HG02623 (cell line): Measurements from ENCODE around the gene HTR2A.

ENCODE experiments used
- ATAC-seq: cut with Tn5 transposase; IDR thresholded peaks from one replicate; pipeline ENCODE4 v1.9.1; 2021; ENCODE audit warnings: moderate library complexity; ENCODE audit not compliant: unreplicated experiment

HTR2A gene

GRCh38 chr13:46896341-46897137 lies at the start of gene HTR2A:
Gene HTR2A, minus strand, starts transcription at chr13:46897053. Its CDS starts 1,147 bp downstream, at chr13:46895906.
- no peak for ATAC-seq

- no peak for ATAC-seq
These were observed 39.7 kb upstream of the HTR2A start for GRCh38 chr13:46936525-46936924.

- no peak for ATAC-seq
These were observed 37.9 kb upstream of the HTR2A start for GRCh38 chr13:46934749-46935148.

- ATAC-seq = no peak
These were observed 30.2 kb upstream of the HTR2A start for GRCh38 chr13:46926916-46927590.

- ATAC-seq = no peak
These were observed 28.6 kb upstream of the HTR2A start for GRCh38 chr13:46925486-46925885.

- no peak for ATAC-seq
These were observed 17.5 kb upstream of the HTR2A start for GRCh38 chr13:46914341-46914740.

- ATAC-seq = no peak
These were observed 16.9 kb upstream of the HTR2A start for GRCh38 chr13:46913757-46914156.

- no peak for ATAC-seq
These were observed 12.2 kb upstream of the HTR2A start for GRCh38 chr13:46909042-46909441.

- no peak for ATAC-seq
These were observed 11.6 kb upstream of the HTR2A start for GRCh38 chr13:46908501-46908900.

GRCh38 chr13:46906405-46906804 lies 9.6 kb upstream of the HTR2A start:
- ATAC-seq = no peak

GRCh38 chr13:46905249-46905648 lies 8.4 kb upstream of the HTR2A start:
- ATAC-seq = no peak

GRCh38 chr13:46903748-46904147 lies 6.9 kb upstream of the HTR2A start:
- no peak for ATAC-seq

- ATAC-seq = no peak
These were observed 4.9 kb upstream of the HTR2A start for GRCh38 chr13:46901721-46902120.

GRCh38 chr13:46899801-46900200 lies 2.9 kb upstream of the HTR2A start:
- no peak for ATAC-seq

GRCh38 chr13:46895381-46895780 lies 1.5 kb downstream of the HTR2A start:
- no peak for ATAC-seq

- peak; percentile 3 for ATAC-seq
These were observed 2.3 kb downstream of the HTR2A start for GRCh38 chr13:46894568-46894967.

- ATAC-seq = peak; percentile 78
These were observed 2.9 kb downstream of the HTR2A start for GRCh38 chr13:46893798-46894560.

GRCh38 chr13:46893221-46893740 lies 3.6 kb downstream of the HTR2A start:
- ATAC-seq = no peak

GRCh38 chr13:46885018-46885417 lies 11.8 kb downstream of the HTR2A start:
- no peak for ATAC-seq

GRCh38 chr13:46884531-46884930 lies 12.3 kb downstream of the HTR2A start:
- ATAC-seq = no peak

- no peak for ATAC-seq
These were observed 15.2 kb downstream of the HTR2A start for GRCh38 chr13:46881621-46882020.
